ENCODE results near the gene COL15A1. TPM values are rescaled to one million over a fixed set of nuclear protein-coding genes. Genes with fewer than 3 reads are reported as not detected.

The COL15A1 gene
- total RNA-seq, 6 experiments from 2014 or later: 0.07 to 0.58 (median 0.11) TPM; not detected in 2

DNA sequence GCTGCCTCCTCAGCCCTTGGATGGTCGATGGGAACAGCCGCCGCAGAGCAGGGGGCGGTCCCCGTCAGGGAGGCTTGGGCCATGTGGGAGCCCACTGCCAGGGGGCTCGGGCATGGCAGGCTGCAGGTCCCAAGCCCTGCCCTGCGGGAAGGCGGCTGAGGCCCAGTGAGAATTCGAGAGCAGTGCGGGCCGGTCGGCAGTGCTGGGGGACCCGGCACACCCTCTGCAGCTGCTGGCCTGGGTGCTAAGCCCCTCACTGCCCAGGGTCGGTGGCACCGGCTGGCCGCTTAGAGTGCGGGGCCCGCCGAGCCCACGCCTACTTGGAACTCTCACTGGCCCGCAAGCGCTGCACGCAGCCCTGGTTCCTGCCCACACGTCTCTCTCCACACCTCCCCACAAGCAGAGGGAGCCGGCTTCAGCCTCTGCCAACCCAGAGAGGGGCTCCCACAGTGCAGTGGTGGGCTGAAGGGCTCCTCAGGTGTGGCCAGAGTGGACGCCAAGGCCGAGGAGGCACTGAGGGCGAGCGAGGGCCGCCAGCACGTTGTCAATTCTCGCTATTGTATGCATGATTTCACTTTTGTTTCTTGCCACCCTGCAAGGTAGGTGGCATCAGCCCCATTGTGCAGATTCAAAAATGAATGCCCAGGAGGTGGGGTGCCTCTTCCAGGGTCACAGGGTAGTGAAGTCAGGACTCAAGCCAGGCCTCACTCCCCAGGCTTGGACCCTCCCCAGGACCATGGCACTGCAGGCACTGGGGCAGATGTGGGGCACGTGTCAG, 48.6 kb downstream of the COL15A1 start:
- TF ChIP-seq, protein P1, sequence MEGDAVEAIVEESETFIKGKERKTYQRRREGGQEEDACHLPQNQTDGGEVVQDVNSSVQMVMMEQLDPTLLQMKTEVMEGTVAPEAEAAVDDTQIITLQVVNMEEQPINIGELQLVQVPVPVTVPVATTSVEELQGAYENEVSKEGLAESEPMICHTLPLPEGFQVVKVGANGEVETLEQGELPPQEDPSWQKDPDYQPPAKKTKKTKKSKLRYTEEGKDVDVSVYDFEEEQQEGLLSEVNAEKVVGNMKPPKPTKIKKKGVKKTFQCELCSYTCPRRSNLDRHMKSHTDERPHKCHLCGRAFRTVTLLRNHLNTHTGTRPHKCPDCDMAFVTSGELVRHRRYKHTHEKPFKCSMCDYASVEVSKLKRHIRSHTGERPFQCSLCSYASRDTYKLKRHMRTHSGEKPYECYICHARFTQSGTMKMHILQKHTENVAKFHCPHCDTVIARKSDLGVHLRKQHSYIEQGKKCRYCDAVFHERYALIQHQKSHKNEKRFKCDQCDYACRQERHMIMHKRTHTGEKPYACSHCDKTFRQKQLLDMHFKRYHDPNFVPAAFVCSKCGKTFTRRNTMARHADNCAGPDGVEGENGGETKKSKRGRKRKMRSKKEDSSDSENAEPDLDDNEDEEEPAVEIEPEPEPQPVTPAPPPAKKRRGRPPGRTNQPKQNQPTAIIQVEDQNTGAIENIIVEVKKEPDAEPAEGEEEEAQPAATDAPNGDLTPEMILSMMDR (IDR thresholded peaks at IDR 0.05): no peak
- TF ChIP-seq POLR2A (IDR thresholded peaks at IDR 0.05): no peak
- no peak for ATAC-seq
- Histone ChIP-seq H3K4me1 (no peaks in the 10 kb centered on the region), H3K9me3 (no peaks in the 10 kb centered on the region), H3K36me3 (no peaks in the 10 kb centered on the region), H3K4me3 (no peak overlapping the region), H3K27me3 (no peaks in the 10 kb centered on the region), H3K27ac (no peak overlapping the region)
- no peak for DNase-seq
- WGBS (ENCODE audit: insufficient coverage, low coverage, low lambda C conversion rate, missing lambda C conversion rate): 100% methylated on average over 5 of the region's 33 CpGs
- intact Hi-C loops (cut with DNase I): loop anchor here (10.0 kb wide), 2 partner anchors 127 to 137 kb away; no protein-coding TSS in a partner anchor

DNA sequence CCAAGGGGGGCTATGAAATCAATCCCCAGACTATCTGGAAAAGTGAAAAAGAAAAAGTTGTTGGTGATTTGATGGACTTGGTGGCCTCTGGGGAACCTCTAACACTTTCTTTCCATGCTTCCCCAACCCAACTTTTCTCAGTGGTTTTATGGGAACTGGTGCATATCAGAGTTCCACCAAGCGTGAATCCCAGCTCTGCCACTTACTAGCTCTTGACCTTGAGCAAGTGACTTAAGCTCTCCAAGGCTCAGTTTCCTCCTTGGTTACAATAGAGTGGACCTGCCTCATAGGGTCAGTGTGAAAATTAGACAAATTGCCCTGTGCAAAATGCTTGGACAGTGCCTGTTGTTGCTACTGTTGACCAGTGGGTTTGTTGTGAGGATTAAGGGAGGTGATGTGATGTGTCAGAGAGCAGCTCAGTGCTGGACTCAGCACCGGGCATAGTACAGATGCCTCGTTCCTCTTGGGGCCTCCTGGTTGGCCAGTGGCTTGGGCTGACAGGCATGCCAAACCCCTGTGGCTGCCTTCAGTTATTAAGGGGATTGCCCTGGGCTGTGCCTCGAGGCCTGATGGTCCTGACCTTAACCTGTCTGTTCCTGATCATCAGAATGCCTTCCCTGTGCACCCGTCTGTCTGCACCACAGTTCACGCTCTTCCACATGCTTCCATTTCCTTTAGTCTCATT, 49.3 kb downstream of the COL15A1 start:
- Histone ChIP-seq H3K9me3 (no peaks in the 10 kb centered on the region), H3K4me3 (no peak overlapping the region), H3K36me3 (no peaks in the 10 kb centered on the region), H3K4me1 (no peaks in the 10 kb centered on the region), H3K27ac (no peak overlapping the region), H3K27me3 (no peaks in the 10 kb centered on the region)
- ATAC-seq (peak in 1 of 4 donors; percentile 8), DNase-seq (no peak)
- intact Hi-C loops (cut with DNase I): loop anchor here (10.0 kb wide), 2 partner anchors 128 to 138 kb away; no protein-coding TSS in a partner anchor
- WGBS (ENCODE audit: insufficient coverage, low coverage, low lambda C conversion rate, missing lambda C conversion rate): 83% methylated on average over 1 of the region's 6 CpGs
- TF ChIP-seq, protein P1 (IDR thresholded peaks at IDR 0.05): no peak
- TF ChIP-seq POLR2A (IDR thresholded peaks at IDR 0.05): no peak

DNA sequence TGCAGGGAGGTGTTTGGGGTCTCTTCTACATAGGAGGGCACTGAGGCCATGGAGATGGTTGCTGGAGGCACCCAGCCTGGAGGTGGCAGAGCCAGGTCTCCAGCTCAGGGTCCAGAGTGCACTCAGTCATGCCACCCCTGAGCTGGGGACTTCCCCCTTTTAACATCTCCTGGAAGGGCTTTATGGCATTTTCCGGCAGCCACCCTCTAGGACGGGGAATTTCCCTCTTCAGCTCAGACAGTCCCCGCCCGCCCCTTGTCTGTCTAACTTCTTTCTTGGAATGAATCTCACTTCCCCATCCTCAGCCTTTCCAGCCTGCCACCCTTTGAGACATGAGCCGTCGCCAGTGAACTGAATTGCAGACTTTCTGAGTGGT, 49.9 kb downstream of the COL15A1 start:
- H3K27me3 ChIP-seq: no peaks in the 10 kb centered on the region
- no peaks in the 10 kb centered on the region for H3K36me3 ChIP-seq
- TF ChIP-seq, protein P1 (IDR thresholded peaks at IDR 0.05): no peak
- no peak for TF ChIP-seq POLR2A (IDR thresholded peaks at IDR 0.05)
- peak; percentile 39 to 76 (median 64) for ATAC-seq
- no peak overlapping the region for H3K4me3 ChIP-seq
- peak in 1 of 3 donors; percentile 44 for DNase-seq
- H3K9me3 ChIP-seq: no peaks in the 10 kb centered on the region
- H3K4me1 ChIP-seq: peaks cover 0 to 2% (median under 1%) of the 10 kb centered on the region in 4 donors
- H3K27ac ChIP-seq: no peak overlapping the region
- WGBS (ENCODE audit: insufficient coverage, low coverage, low lambda C conversion rate, missing lambda C conversion rate): 47% methylated on average over 6 of the region's 6 CpGs
- intact Hi-C loops (cut with DNase I): loop anchor here (10.0 kb wide), 2 partner anchors 129 to 139 kb away; no protein-coding TSS in a partner anchor

DNA sequence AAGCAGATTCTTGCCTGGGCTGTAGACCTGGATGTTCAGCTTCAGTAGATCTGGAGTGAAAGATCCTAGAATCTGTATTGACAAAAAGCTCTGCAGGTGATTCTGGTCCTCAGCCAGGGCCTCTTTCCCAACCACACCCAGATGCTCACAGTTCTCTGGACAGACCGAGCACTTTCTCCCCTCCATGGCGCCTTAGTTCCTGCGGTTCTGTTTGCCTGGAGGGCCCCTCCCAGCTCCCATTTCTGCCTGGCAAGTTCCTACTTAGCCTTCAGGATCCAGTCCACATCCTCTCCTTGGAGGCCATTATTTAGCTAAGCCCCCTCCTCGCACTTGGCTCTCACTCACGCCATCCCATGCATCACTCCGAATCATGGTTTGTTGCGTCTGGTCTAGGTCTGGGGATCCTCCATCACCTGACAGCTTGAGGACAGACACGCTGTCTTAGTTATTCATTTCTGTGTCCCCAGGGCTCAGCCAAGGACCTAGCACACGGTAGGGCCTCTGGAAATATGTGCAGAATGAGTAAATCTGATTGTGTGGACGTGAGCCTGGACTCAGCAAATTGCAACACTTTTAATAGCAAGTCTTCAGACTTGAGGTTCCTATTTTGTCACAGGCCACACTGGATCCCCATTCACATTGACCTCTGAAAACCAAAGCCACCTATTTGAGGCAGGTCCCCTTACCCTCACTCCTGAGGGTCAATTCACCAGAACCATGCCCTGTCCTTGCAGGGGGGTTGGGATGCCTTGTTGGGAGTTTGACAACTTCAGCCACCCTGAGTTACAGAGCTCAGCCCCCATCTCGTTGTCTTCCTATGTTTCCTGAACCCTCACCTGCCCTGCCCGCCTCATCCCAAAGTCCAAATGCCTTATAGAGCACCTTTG, 50.7 kb downstream of the COL15A1 start:
- Histone ChIP-seq H3K9me3 (no peaks in the 10 kb centered on the region), H3K4me1 (peaks cover 0 to 10% (median 4%) of the 10 kb centered on the region in 4 donors), H3K27ac (no peak overlapping the region), H3K4me3 (no peak overlapping the region), H3K36me3 (no peaks in the 10 kb centered on the region), H3K27me3 (no peaks in the 10 kb centered on the region)
- ATAC-seq: no peak
- WGBS (ENCODE audit: insufficient coverage, low coverage, low lambda C conversion rate, missing lambda C conversion rate): 57% methylated on average over 7 of the region's 12 CpGs
- no peak for TF ChIP-seq POLR2A (IDR thresholded peaks at IDR 0.05)
- TF ChIP-seq, protein P1 (IDR thresholded peaks at IDR 0.05): no peak
- DNase-seq: no peak
- intact Hi-C loops (cut with DNase I): loop anchor here (10.0 kb wide), 2 partner anchors 130 to 140 kb away; no protein-coding TSS in a partner anchor
